Kidney epithelial cell (primary cell): ENCODE data around the gene SLC9A3. TPM values are rescaled to one million over a fixed set of nuclear protein-coding genes. Genes with fewer than 3 reads are reported as not detected.
"Not testable (repeated sequence)": the region's sequence is repeated elsewhere in the genome, so short reads cannot be mapped to it uniquely, and the experiment has no call there.

Source experiments
- DNase-seq: peaks from one replicate; pipeline ENCODE4 v3.0.0-alpha.2; 2010; ENCODE audit warnings: low read depth
- H3K27me3 ChIP-seq: 2 replicates; pipeline ENCODE4 v1.6.0; 2011; ENCODE audit warnings: low read length; ENCODE audit not compliant: control insufficient read depth, insufficient read depth
- H3K36me3 ChIP-seq: 2 replicates; pipeline ENCODE4 v1.5.1; 2011; ENCODE audit warnings: low read length; ENCODE audit not compliant: control insufficient read depth, insufficient read depth
- H3K4me3 ChIP-seq: 2 replicates; pipeline ENCODE4 v1.5.1; 2011; ENCODE audit warnings: low read depth, mild to moderate bottlenecking, control low read depth, low read length
- total RNA-seq: library from RNA; depleted of rRNA; stranded (reverse); fragments of >200 nt; gene quantifications from 2 replicates; pipeline ENCODE4 v1.2.3, GENCODE V29; 2015
- TF ChIP-seq, protein P1 (sequence below): IDR thresholded peaks from 2 replicates; pipeline ENCODE4 v1.5.1; 2011; ENCODE audit warnings: mild to moderate bottlenecking, moderate library complexity, low read length, control low read depth, inconsistent platforms; ENCODE audit not compliant: insufficient read depth, poor library complexity, severe bottlenecking

The SLC9A3 gene
- total RNA-seq, 1 donor from 2014 or later, result 3.6 TPM

- TF ChIP-seq, protein P1, sequence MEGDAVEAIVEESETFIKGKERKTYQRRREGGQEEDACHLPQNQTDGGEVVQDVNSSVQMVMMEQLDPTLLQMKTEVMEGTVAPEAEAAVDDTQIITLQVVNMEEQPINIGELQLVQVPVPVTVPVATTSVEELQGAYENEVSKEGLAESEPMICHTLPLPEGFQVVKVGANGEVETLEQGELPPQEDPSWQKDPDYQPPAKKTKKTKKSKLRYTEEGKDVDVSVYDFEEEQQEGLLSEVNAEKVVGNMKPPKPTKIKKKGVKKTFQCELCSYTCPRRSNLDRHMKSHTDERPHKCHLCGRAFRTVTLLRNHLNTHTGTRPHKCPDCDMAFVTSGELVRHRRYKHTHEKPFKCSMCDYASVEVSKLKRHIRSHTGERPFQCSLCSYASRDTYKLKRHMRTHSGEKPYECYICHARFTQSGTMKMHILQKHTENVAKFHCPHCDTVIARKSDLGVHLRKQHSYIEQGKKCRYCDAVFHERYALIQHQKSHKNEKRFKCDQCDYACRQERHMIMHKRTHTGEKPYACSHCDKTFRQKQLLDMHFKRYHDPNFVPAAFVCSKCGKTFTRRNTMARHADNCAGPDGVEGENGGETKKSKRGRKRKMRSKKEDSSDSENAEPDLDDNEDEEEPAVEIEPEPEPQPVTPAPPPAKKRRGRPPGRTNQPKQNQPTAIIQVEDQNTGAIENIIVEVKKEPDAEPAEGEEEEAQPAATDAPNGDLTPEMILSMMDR, result no peak
- Histone ChIP-seq H3K27me3 (peaks cover 33% of the 10 kb centered on the region), H3K4me3 (no peak overlapping the region), H3K36me3 (no peaks in the 10 kb centered on the region)
- no peak for DNase-seq
Measured at GRCh38 chr5:511476-511875, 12.8 kb downstream of the SLC9A3 start.

- Histone ChIP-seq H3K36me3 (no peaks in the 10 kb centered on the region), H3K27me3 (peaks cover 40% of the 10 kb centered on the region), H3K4me3 (no peak overlapping the region)
- DNase-seq, result no peak
- TF ChIP-seq, protein P1, result no peak
Measured at GRCh38 chr5:510521-510920, 13.7 kb downstream of the SLC9A3 start.

- TF ChIP-seq, protein P1, result no peak
- Histone ChIP-seq H3K36me3 (no peaks in the 10 kb centered on the region), H3K27me3 (peaks cover 38% of the 10 kb centered on the region), H3K4me3 (no peak overlapping the region)
- no peak for DNase-seq
Measured at GRCh38 chr5:509611-510185, 14.6 kb downstream of the SLC9A3 start.

DNA sequence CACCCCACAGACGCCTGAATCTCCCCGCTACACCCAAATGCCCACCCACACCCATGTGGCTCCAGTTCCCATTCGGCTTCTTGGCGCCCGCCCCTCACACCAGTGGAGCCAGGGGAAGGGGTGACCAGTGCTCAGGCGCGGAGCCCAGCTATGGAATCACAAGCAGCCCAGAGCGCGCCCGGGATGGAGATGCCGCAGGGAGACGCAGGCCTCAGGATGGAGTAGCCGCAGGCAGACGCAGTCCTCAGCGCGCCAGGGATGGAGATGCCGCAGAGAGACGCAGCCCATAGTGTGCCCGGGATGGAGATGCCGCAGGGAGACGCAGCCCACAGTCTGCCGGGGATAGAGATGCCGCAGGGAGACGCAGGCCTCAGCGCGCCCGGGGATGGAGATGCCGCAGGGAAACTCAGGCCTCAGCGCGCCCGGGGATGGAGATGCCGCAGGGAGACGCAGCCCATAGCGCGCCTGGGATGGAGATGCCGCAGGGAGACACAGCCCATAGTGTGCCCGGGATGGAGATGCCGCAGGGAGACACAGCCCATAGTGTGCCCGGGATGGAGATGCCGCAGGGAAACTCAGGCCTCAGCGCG lies 16.2 kb downstream of the SLC9A3 start:
- DNase-seq, H3K36me3 ChIP-seq, H3K4me3 ChIP-seq: not testable (repeated sequence)
- H3K27me3 ChIP-seq, result peaks cover 30% of the 10 kb centered on the region

GRCh38 chr5:505951-506525 lies 18.2 kb downstream of the SLC9A3 start:
- Histone ChIP-seq H3K4me3 (no peak overlapping the region), H3K27me3 (peaks cover 44% of the 10 kb centered on the region), H3K36me3 (no peaks in the 10 kb centered on the region)
- TF ChIP-seq, protein P1, result no peak
- no peak for DNase-seq

- DNase-seq, result no peak
- Histone ChIP-seq H3K4me3 (no peak overlapping the region), H3K36me3 (no peaks in the 10 kb centered on the region), H3K27me3 (peaks cover 35% of the 10 kb centered on the region)
- TF ChIP-seq, protein P1, result no peak
Measured at GRCh38 chr5:504326-505154, 19.7 kb downstream of the SLC9A3 start.
